H1 (cell line): ENCODE measurements around the gene RNASE11. TPM values are rescaled to one million over a fixed set of nuclear protein-coding genes. Genes with fewer than 3 reads are reported as not detected.

Experiments used
- CTCF ChIA-PET: fragments of 300-600 bp; sonication (Branson Sonifier 250); formaldehyde crosslinking; loops from one replicate; lab custom pipeline; 2021; ENCODE audit not compliant: partially characterized antibody; lab: Charles Lee
- POLR2A ChIA-PET: fragments of 300-600 bp; sonication (Branson Sonifier 250); formaldehyde crosslinking; loops from one replicate; lab custom pipeline; 2021; ENCODE audit warnings: inconsistent platforms; ENCODE audit not compliant: partially characterized antibody; lab: Charles Lee
- DNase-seq, 2 experiments: peaks; one replicate each; pipeline versions ENCODE4 v3.0.0 to v3.0.0-alpha.2; 2010 to 2022; ENCODE audit warnings: low spot score in 2 of 2, low read depth in 1 of 2, mixed read lengths in 1 of 2
- FAIRE-seq: peaks from 2 replicates; lab custom pipeline; 2011; peaks lifted over from hg19 to GRCh38; lab: Jason Lieb, UNC
- H2AFZ ChIP-seq: 2 replicates; pipeline ENCODE4 v1.8.1; 2012; ENCODE audit warnings: low read length, inconsistent platforms
- H2AK5ac ChIP-seq: 2 replicates; pipeline ENCODE4 v1.6.1; 2013; ENCODE audit warnings: low read depth, low read length
- H2BK120ac ChIP-seq: replicated peaks from 2 replicates; pipeline ENCODE3; 2013; ENCODE audit warnings: low read depth, low read length, inconsistent platforms
- H2BK12ac ChIP-seq: 2 replicates; pipeline ENCODE4 v1.6.1; 2013; ENCODE audit warnings: low read depth, low read length
- H2BK15ac ChIP-seq: 2 replicates; pipeline ENCODE4 v1.6.1; 2013; ENCODE audit warnings: low read length
- H2BK20ac ChIP-seq: 2 replicates; pipeline ENCODE4 v1.6.1; 2013; ENCODE audit warnings: low read length
- H2BK5ac ChIP-seq: 2 replicates; pipeline ENCODE4 v1.6.1; 2013; ENCODE audit warnings: low read depth, low read length
- H3K14ac ChIP-seq: 2 replicates; pipeline ENCODE4 v1.6.1; 2013; ENCODE audit warnings: inconsistent platforms; ENCODE audit not compliant: insufficient read length
- H3K18ac ChIP-seq: 2 replicates; pipeline ENCODE4 v1.6.1; 2013; ENCODE audit warnings: low read length; ENCODE audit errors: extremely low read depth
- H3K23ac ChIP-seq: 2 replicates; pipeline ENCODE4 v1.6.1; 2013; ENCODE audit warnings: inconsistent platforms; ENCODE audit not compliant: insufficient read length
- H3K23me2 ChIP-seq: 2 replicates; pipeline ENCODE4 v1.6.1; 2013; ENCODE audit warnings: low read depth, low read length
- H3K27ac ChIP-seq: 2 replicates; pipeline ENCODE4 v1.6.1; 2011; ENCODE audit warnings: low read depth, low read length, inconsistent platforms
- H3K27me3 ChIP-seq, 4 experiments: replicated peaks in 1 of 4; 1 replicate in 1 of 4; 2 replicates in 3 of 4; pipeline versions ENCODE4 v1.6.1 to v1.8.1; 2011 to 2013; ENCODE audit warnings: low read length in 3 of 4, mild to moderate bottlenecking in 3 of 4, inconsistent platforms in 2 of 4, mixed read lengths in 2 of 4, moderate library complexity in 1 of 4; ENCODE audit not compliant: control insufficient read depth in 3 of 4, insufficient read depth in 3 of 4; ENCODE audit errors: extremely low read depth in 1 of 4
- H3K36me3 ChIP-seq, 4 experiments: 2 replicates each; pipeline versions ENCODE4 v1.6.1 to v1.8.1; 2011 to 2013; ENCODE audit warnings: mild to moderate bottlenecking in 4 of 4, low read length in 3 of 4, moderate library complexity in 2 of 4, control low read depth in 1 of 4, inconsistent platforms in 1 of 4; ENCODE audit not compliant: insufficient read depth in 4 of 4, control insufficient read depth in 2 of 4
- H3K4ac ChIP-seq: replicated peaks from 2 replicates; pipeline ENCODE3; 2013; ENCODE audit warnings: low read length, low read depth, mixed read lengths, inconsistent platforms; ENCODE audit not compliant: insufficient read length
- H3K4me1 ChIP-seq, 4 experiments: replicated peaks in 1 of 4; 1 replicate in 1 of 4; 2 replicates in 3 of 4; pipeline versions ENCODE4 v1.6.1 to v1.8.1; 2011 to 2013; ENCODE audit warnings: low read length in 3 of 4, inconsistent platforms in 2 of 4, mixed read lengths in 1 of 4; ENCODE audit not compliant: insufficient read depth in 4 of 4, control insufficient read depth in 3 of 4
- H3K4me2 ChIP-seq, 2 experiments: 2 replicates each; pipeline versions ENCODE4 v1.6.1 to v1.8.1; 2011 to 2013; ENCODE audit warnings: low read depth in 2 of 2, low read length in 2 of 2, control low read depth in 1 of 2, inconsistent platforms in 1 of 2, mild to moderate bottlenecking in 1 of 2; ENCODE audit not compliant: insufficient read depth in 1 of 2
- H3K4me3 ChIP-seq, 4 experiments: fragments of 200-600, 300-600 bp in 1 of 4; sonication (generic), shearing (Covaris generic), sonication (Bioruptor Twin) in 1 of 4; 2 replicates each; pipeline versions ENCODE4 v1.5.1 to v1.8.1; 2011 to 2016; ENCODE audit warnings: low read length in 4 of 4, low read depth in 3 of 4, control low read depth in 2 of 4, inconsistent platforms in 2 of 4, mild to moderate bottlenecking in 2 of 4, mixed read lengths in 1 of 4, moderate library complexity in 1 of 4; ENCODE audit not compliant: insufficient read depth in 2 of 4; ENCODE audit errors: extremely low read depth in 1 of 4
- H3K56ac ChIP-seq: replicated peaks from 2 replicates; pipeline ENCODE3; 2013; ENCODE audit warnings: low read depth, mild to moderate bottlenecking, mixed read lengths, low read length, inconsistent platforms; ENCODE audit not compliant: insufficient read length
- H3K79me1 ChIP-seq: 2 replicates; pipeline ENCODE4 v1.6.1; 2013; ENCODE audit warnings: low read depth, low read length, control low read depth
- H3K79me2 ChIP-seq, 2 experiments: 2 replicates each; pipeline versions ENCODE4 v1.6.1 to v1.8.1; 2012 to 2013; ENCODE audit warnings: low read length in 2 of 2, mild to moderate bottlenecking in 2 of 2, inconsistent platforms in 1 of 2; ENCODE audit not compliant: insufficient read depth in 2 of 2, control insufficient read depth in 1 of 2
- H3K9ac ChIP-seq, 4 experiments: replicated peaks in 1 of 4; 1 replicate in 1 of 4; 2 replicates in 3 of 4; pipeline versions ENCODE4 v1.6.1 to v1.8.1; 2011 to 2013; ENCODE audit warnings: low read depth in 3 of 4, low read length in 3 of 4, control low read depth in 2 of 4, mild to moderate bottlenecking in 2 of 4, moderate library complexity in 2 of 4, inconsistent platforms in 1 of 4; ENCODE audit errors: extremely low read depth in 1 of 4
- H3K9me3 ChIP-seq, 2 experiments: 2 replicates each; pipeline versions ENCODE4 v1.6.1 to v1.8.1; 2012 to 2013; ENCODE audit warnings: mild to moderate bottlenecking in 2 of 2, moderate library complexity in 2 of 2, control low read depth in 1 of 2, inconsistent platforms in 1 of 2, low read depth in 1 of 2, low read length in 1 of 2, mixed read lengths in 1 of 2; ENCODE audit not compliant: insufficient read depth in 2 of 2
- H4K20me1 ChIP-seq, 2 experiments: replicated peaks in 1 of 2; 2 replicates each; pipeline versions ENCODE3 to v1.8.1; 2011 to 2013; ENCODE audit warnings: inconsistent platforms in 2 of 2, low read length in 2 of 2, mild to moderate bottlenecking in 1 of 2; ENCODE audit not compliant: insufficient read depth in 2 of 2, control insufficient read depth in 1 of 2
- H4K5ac ChIP-seq: 2 replicates; pipeline ENCODE4 v1.6.1; 2013; ENCODE audit warnings: low read length, low read depth, mixed read lengths, inconsistent platforms; ENCODE audit not compliant: insufficient read length
- H4K8ac ChIP-seq: 2 replicates; pipeline ENCODE4 v1.8.0; 2013; ENCODE audit warnings: mild to moderate bottlenecking, moderate library complexity, low read length, inconsistent platforms; ENCODE audit not compliant: insufficient read depth; ENCODE audit errors: extremely low read depth
- H4K91ac ChIP-seq: replicated peaks from 2 replicates; pipeline ENCODE3; 2013; ENCODE audit warnings: low read length, mixed read lengths, inconsistent platforms; ENCODE audit not compliant: insufficient read length
- KDM1A ChIP-seq: fragments of 200-600, 300-600 bp; sonication (generic); IDR thresholded peaks from 2 replicates; pipeline ENCODE4 v1.7.1; 2016; ENCODE audit warnings: mild to moderate bottlenecking, low read length, borderline replicate concordance
- RBBP5 ChIP-seq: IDR thresholded peaks from 2 replicates; pipeline ENCODE4 v1.7.1; 2012; ENCODE audit warnings: low read depth, mild to moderate bottlenecking, inconsistent platforms, low read length, moderate library complexity, borderline replicate concordance
- SIX5 ChIP-seq: IDR thresholded peaks from 2 replicates; pipeline ENCODE4 v1.6.1; 2011; ENCODE audit warnings: mild to moderate bottlenecking, low read depth, low read length
- WGBS, 2 experiments: shearing (Covaris generic) in 1 of 2; methylation state at CpG; one replicate each; pipeline versions ENCODE4 v1.1.6 to v1.1.7; 2013 to 2015; ENCODE audit warnings: low lambda C conversion rate in 2 of 2, mixed read lengths in 2 of 2, inconsistent platforms in 1 of 2, low coverage in 1 of 2, missing lambda C conversion rate in 1 of 2; ENCODE audit not compliant: insufficient replicate concordance in 2 of 2, insufficient coverage in 1 of 2, insufficient read length in 1 of 2; ENCODE audit errors: extremely low coverage in 1 of 2, missing lambda C conversion rate in 1 of 2; 5-methylcytosine and 5-hydroxymethylcytosine counted together
- polyA plus RNA-seq, 7 experiments: library from polyadenylated mRNA; depleted of rRNA in 3 of 7; stranded (reverse) in 5 of 7; unstranded in 2 of 7; fragments of >200 nt in 5 of 7; fragments of 200-250 nt in 2 of 7; gene quantifications; 1 replicate in 5 of 7; 2 replicates in 1 of 7; 4 replicates in 1 of 7; pipeline versions ENCODE4 v1.2.1 to v1.2.3, GENCODE V29; 2011 to 2013; ENCODE audit warnings: missing spikeins in 2 of 7, mixed read lengths in 2 of 7
- total RNA-seq: library from RNA; stranded (reverse); fragmentation: NEBNext Ultra II Directional; extraction: Animal tissue kit (Norgen Biotek cat#: 25700); gene quantifications from 2 replicates; pipeline ENCODE4 v1.2.1, GENCODE V29; 2021
- TF ChIP-seq, protein P1 (sequence below), 3 experiments: IDR thresholded peaks; 1 replicate in 2 of 3; 2 replicates in 1 of 3; pipeline versions ENCODE4 v1.5.1 to v1.6.1; 2011; ENCODE audit warnings: low read length in 3 of 3, mild to moderate bottlenecking in 3 of 3, inconsistent platforms in 2 of 3, low read depth in 1 of 3, moderate library complexity in 1 of 3; ENCODE audit not compliant: insufficient read depth in 1 of 3; ENCODE audit errors: control extremely low read depth in 1 of 3
- TF ChIP-seq, protein P2 (sequence below): IDR thresholded peaks from 2 replicates; pipeline ENCODE4 v1.6.1; 2011; ENCODE audit warnings: low read depth, mild to moderate bottlenecking, low read length; ENCODE audit not compliant: insufficient read depth
- TF ChIP-seq, protein P3 (sequence below): IDR thresholded peaks from 2 replicates; pipeline ENCODE4 v1.6.1; 2012; ENCODE audit warnings: low read length, inconsistent platforms

RNASE11 gene
- total and polyA plus RNA-seq, 2 of the 8 experiments (the other 6 are each of a cell fraction or from before 2014, with no cell fraction given), result not detected

DNA sequence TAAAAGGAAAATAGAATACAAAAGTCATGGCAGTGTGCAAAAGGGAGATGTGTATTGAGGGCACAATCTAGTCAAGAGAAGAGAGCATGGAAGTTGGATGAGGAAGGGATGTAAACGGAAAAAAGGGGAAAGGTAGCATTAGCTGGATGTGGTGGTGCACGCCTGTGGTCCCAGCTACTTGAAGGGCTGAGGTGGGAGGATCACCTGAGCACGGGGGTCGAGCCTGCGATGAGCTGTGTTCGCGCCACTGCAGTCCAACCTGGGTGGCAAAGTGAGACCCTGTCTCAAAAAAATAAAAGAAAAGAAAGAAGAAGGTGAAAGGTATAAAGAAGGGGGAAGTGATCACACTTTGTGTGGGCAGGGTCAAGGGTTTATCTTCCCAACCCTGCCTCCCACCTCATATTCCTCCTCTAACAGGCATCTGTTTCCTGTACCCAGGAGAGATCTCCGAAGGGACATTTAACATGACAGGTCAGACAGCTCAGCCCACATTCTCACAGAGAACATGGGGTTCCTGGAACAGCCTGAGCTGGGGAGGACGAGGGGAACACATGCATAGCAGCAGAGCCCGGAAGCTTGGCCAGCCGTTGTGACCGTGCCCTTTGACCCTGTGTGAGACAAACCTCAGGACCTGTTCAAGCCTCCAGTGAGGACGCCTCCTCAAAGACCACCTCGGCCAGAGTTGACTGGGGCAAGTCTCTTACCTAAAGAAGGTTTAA, 8.9 kb downstream of the RNASE11 start:
- POLR2A ChIA-PET, result interaction anchor here (1.2 to 1.6 kb wide), 3 partner anchors 9 to 117 kb away, joined by 3 to 7 read pairs (median 3); partner anchors contain the start of genes PIP4P1, PNP and RNASE11
- no peak for FAIRE-seq
- 81% methylated on average over 14 of the region's 14 CpGs; no CpG with 5 or more reads in 1 of the 2 experiments for WGBS, 2 experiments
- TF ChIP-seq, protein P1, sequence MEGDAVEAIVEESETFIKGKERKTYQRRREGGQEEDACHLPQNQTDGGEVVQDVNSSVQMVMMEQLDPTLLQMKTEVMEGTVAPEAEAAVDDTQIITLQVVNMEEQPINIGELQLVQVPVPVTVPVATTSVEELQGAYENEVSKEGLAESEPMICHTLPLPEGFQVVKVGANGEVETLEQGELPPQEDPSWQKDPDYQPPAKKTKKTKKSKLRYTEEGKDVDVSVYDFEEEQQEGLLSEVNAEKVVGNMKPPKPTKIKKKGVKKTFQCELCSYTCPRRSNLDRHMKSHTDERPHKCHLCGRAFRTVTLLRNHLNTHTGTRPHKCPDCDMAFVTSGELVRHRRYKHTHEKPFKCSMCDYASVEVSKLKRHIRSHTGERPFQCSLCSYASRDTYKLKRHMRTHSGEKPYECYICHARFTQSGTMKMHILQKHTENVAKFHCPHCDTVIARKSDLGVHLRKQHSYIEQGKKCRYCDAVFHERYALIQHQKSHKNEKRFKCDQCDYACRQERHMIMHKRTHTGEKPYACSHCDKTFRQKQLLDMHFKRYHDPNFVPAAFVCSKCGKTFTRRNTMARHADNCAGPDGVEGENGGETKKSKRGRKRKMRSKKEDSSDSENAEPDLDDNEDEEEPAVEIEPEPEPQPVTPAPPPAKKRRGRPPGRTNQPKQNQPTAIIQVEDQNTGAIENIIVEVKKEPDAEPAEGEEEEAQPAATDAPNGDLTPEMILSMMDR (IDR thresholded peaks at IDR 0.05; ENCODE audit: control extremely low read depth in 1 of 3, insufficient read depth in 1 of 3, low read depth in 1 of 3, low read length in 3 of 3), result no peak
- TF ChIP-seq SIX5, result no peak
- TF ChIP-seq, protein P2, sequence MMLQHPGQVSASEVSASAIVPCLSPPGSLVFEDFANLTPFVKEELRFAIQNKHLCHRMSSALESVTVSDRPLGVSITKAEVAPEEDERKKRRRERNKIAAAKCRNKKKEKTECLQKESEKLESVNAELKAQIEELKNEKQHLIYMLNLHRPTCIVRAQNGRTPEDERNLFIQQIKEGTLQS, result no peak
- no peak for TF ChIP-seq KDM1A
- TF ChIP-seq, protein P3, sequence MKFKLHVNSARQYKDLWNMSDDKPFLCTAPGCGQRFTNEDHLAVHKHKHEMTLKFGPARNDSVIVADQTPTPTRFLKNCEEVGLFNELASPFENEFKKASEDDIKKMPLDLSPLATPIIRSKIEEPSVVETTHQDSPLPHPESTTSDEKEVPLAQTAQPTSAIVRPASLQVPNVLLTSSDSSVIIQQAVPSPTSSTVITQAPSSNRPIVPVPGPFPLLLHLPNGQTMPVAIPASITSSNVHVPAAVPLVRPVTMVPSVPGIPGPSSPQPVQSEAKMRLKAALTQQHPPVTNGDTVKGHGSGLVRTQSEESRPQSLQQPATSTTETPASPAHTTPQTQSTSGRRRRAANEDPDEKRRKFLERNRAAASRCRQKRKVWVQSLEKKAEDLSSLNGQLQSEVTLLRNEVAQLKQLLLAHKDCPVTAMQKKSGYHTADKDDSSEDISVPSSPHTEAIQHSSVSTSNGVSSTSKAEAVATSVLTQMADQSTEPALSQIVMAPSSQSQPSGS, result no peak
- no peak for TF ChIP-seq RBBP5

More for the DNA sequence above, 8.9 kb downstream of the RNASE11 start:
- Histone ChIP-seq H2AK5ac (peak overlapping the region; percentile 57), H3K4me1 (peaks cover 12 to 24% (median 16%) of the 10 kb centered on the region in 4 experiments), H2BK12ac (peak overlapping the region; percentile 96), H3K4me2 (peak overlapping the region; percentile 5 to 44; a peak in 2 of 4 replicates), H3K14ac (no peak overlapping the region), H3K27ac (peak overlapping the region; percentile 74), H3K4ac (peak overlapping the region; percentile 5), H3K79me2 (no peaks in the 10 kb centered on the region), H2BK20ac (peak overlapping the region; percentile 98), H4K91ac (peak overlapping the region; percentile 95), H2AFZ (peak overlapping the region; percentile 35; the same call in 1 of the 2 replicates), H2BK15ac (no peak overlapping the region; the same call in 1 of the 2 replicates), H3K79me1 (no peaks in the 10 kb centered on the region), H4K8ac (no peak overlapping the region), H3K23ac (no peak overlapping the region), H3K36me3 (no peaks in the 10 kb centered on the region), H4K5ac (peak overlapping the region; percentile 68), H2BK5ac (peak overlapping the region; percentile 98), H4K20me1 (no peaks in the 10 kb centered on the region), H3K56ac (peak overlapping the region; percentile 49), H2BK120ac (peak overlapping the region; percentile 94), H3K9me3 (no peaks in the 10 kb centered on the region), H3K4me3 (peak overlapping the region in 1 of 4 experiments; percentile 7; a peak in 1 of 8 replicates), H3K27me3 (no peaks in the 10 kb centered on the region), H3K23me2 (no peaks in the 10 kb centered on the region; the same call in 1 of the 2 replicates), H3K18ac (peak overlapping the region; percentile 91), H3K9ac (no peak overlapping the region)
- DNase-seq, result peak in 1 of 2 experiments; percentile 47
- CTCF ChIA-PET, result interaction anchor here (1.3 to 3.6 kb wide), 2 partner anchors 27 to 31 kb away, joined by 5 to 14 read pairs; no protein-coding TSS in a partner anchor
